Measurements from ENCODE around the gene PRG3. TPM values are rescaled to one million over a fixed set of nuclear protein-coding genes. Genes with fewer than 3 reads are reported as not detected.

PRG3 gene
- total RNA-seq, 1 donor from 2014 or later = not detected

- H3K36me3 Mint-ChIP-seq = no peaks in the 10 kb centered on the region
- no peak for TF ChIP-seq CTCF (IDR thresholded peaks at IDR 0.05; ENCODE audit: unreplicated experiment)
- H3K27ac Mint-ChIP-seq = no peak overlapping the region
- H3K27me3 Mint-ChIP-seq (ENCODE audit: low read depth) = peaks cover 2% of the 10 kb centered on the region
- H3K9me3 Mint-ChIP-seq = no peaks in the 10 kb centered on the region
- peaks cover 3% of the 10 kb centered on the region for H3K4me1 Mint-ChIP-seq
- DNase-seq (ENCODE audit: low spot score in 2 of 2, unreplicated experiment in 2 of 2) = no peak
- no peak overlapping the region for H3K4me3 Mint-ChIP-seq
Measured at GRCh38 chr11:57357310-57357709, 23.6 kb downstream of the PRG3 start.

GRCh38 chr11:57356268-57356667 lies 24.7 kb downstream of the PRG3 start:
- Mint-ChIP-seq H3K4me3 (no peak overlapping the region), H3K36me3 (no peaks in the 10 kb centered on the region), H3K27ac (no peak overlapping the region), H3K9me3 (no peaks in the 10 kb centered on the region), H3K27me3 (ENCODE audit: low read depth) (no peaks in the 10 kb centered on the region), H3K4me1 (peaks cover 3% of the 10 kb centered on the region)
- DNase-seq (ENCODE audit: low spot score in 2 of 2, unreplicated experiment in 2 of 2) = no peak
- no peak for TF ChIP-seq CTCF (IDR thresholded peaks at IDR 0.05; ENCODE audit: unreplicated experiment)

- Mint-ChIP-seq H3K4me3 (no peak overlapping the region), H3K4me1 (peaks cover 7% of the 10 kb centered on the region), H3K27ac (no peak overlapping the region), H3K36me3 (no peaks in the 10 kb centered on the region), H3K9me3 (no peaks in the 10 kb centered on the region), H3K27me3 (ENCODE audit: low read depth) (peaks cover 3% of the 10 kb centered on the region)
- TF ChIP-seq CTCF (IDR thresholded peaks at IDR 0.05; ENCODE audit: unreplicated experiment) = no peak
- DNase-seq (ENCODE audit: low spot score in 2 of 2, unreplicated experiment in 2 of 2) = no peak
Measured at GRCh38 chr11:57354699-57355098, 26.3 kb downstream of the PRG3 start.

- H3K27ac Mint-ChIP-seq = no peak overlapping the region
- H3K27me3 Mint-ChIP-seq (ENCODE audit: low read depth) = peaks cover 3% of the 10 kb centered on the region
- H3K36me3 Mint-ChIP-seq = no peaks in the 10 kb centered on the region
- no peak for TF ChIP-seq CTCF (IDR thresholded peaks at IDR 0.05; ENCODE audit: unreplicated experiment)
- no peak for DNase-seq (ENCODE audit: low spot score in 2 of 2, unreplicated experiment in 2 of 2)
- no peaks in the 10 kb centered on the region for H3K9me3 Mint-ChIP-seq
- no peak overlapping the region for H3K4me3 Mint-ChIP-seq
- peaks cover 7% of the 10 kb centered on the region for H3K4me1 Mint-ChIP-seq
Measured at GRCh38 chr11:57353852-57354251, 27.1 kb downstream of the PRG3 start.

- DNase-seq (ENCODE audit: low spot score in 2 of 2, unreplicated experiment in 2 of 2) = no peak
- Mint-ChIP-seq H3K27me3 (ENCODE audit: low read depth) (peaks cover 3% of the 10 kb centered on the region), H3K4me3 (no peak overlapping the region), H3K4me1 (peaks cover 4% of the 10 kb centered on the region), H3K9me3 (no peaks in the 10 kb centered on the region), H3K36me3 (no peaks in the 10 kb centered on the region), H3K27ac (no peak overlapping the region)
- no peak for TF ChIP-seq CTCF (IDR thresholded peaks at IDR 0.05; ENCODE audit: unreplicated experiment)
Measured at GRCh38 chr11:57353446-57353845, 27.5 kb downstream of the PRG3 start.

- DNase-seq (ENCODE audit: low spot score in 2 of 2, unreplicated experiment in 2 of 2) = no peak
- Mint-ChIP-seq H3K27me3 (ENCODE audit: low read depth) (peaks cover 3% of the 10 kb centered on the region), H3K4me1 (peaks cover 4% of the 10 kb centered on the region), H3K4me3 (no peak overlapping the region), H3K9me3 (no peaks in the 10 kb centered on the region), H3K27ac (no peak overlapping the region), H3K36me3 (no peaks in the 10 kb centered on the region)
- TF ChIP-seq CTCF (IDR thresholded peaks at IDR 0.05; ENCODE audit: unreplicated experiment) = no peak
Measured at GRCh38 chr11:57353036-57353435, 27.9 kb downstream of the PRG3 start.
